ENCODE results near the gene AFP. TPM values are rescaled to one million over a fixed set of nuclear protein-coding genes. Genes with fewer than 3 reads are reported as not detected.

AFP gene
- total RNA-seq, 1 donor from 2014 or later: 2.2 TPM

GRCh38 chr4:73436674-73437557 is 895 bp downstream of the AFP start:
- no peak for DNase-seq (ENCODE audit: low read depth)
- no peak for TF ChIP-seq CTCF (conservative IDR thresholded peaks at IDR 0.05; ENCODE audit: low read depth, low read length)
- H3K4me3 ChIP-seq (ENCODE audit: low read depth, low read length): no peak overlapping the region

- no peak for TF ChIP-seq CTCF (conservative IDR thresholded peaks at IDR 0.05; ENCODE audit: low read depth, low read length)
These were observed 1.5 kb downstream of the AFP start for GRCh38 chr4:73437558-73437956.

GRCh38 chr4:73438048-73438447 is 2.0 kb downstream of the AFP start:
- no peak for TF ChIP-seq CTCF (conservative IDR thresholded peaks at IDR 0.05; ENCODE audit: low read depth, low read length)
- no peak for DNase-seq (ENCODE audit: low read depth)
- no peak overlapping the region for H3K4me3 ChIP-seq (ENCODE audit: low read depth, low read length)

More at GRCh38 chr4:73437558-73437956, 1.5 kb downstream of the AFP start:
- H3K4me3 ChIP-seq (ENCODE audit: low read depth, low read length): no peak overlapping the region
- DNase-seq (ENCODE audit: low read depth): no peak

GRCh38 chr4:73438582-73439215 is 2.7 kb downstream of the AFP start:
- no peak for DNase-seq (ENCODE audit: low read depth)
- TF ChIP-seq CTCF (conservative IDR thresholded peaks at IDR 0.05; ENCODE audit: low read depth, low read length): no peak
- no peak overlapping the region for H3K4me3 ChIP-seq (ENCODE audit: low read depth, low read length)

GRCh38 chr4:73439445-73439844 is 3.4 kb downstream of the AFP start:
- no peak overlapping the region for H3K4me3 ChIP-seq (ENCODE audit: low read depth, low read length)
- TF ChIP-seq CTCF (conservative IDR thresholded peaks at IDR 0.05; ENCODE audit: low read depth, low read length): no peak
- no peak for DNase-seq (ENCODE audit: low read depth)

- no peak overlapping the region for H3K4me3 ChIP-seq (ENCODE audit: low read depth, low read length)
- no peak for DNase-seq (ENCODE audit: low read depth)
- TF ChIP-seq CTCF (conservative IDR thresholded peaks at IDR 0.05; ENCODE audit: low read depth, low read length): no peak
These were observed 4.0 kb downstream of the AFP start for GRCh38 chr4:73439991-73440390.

Measured in epithelial cell of proximal tubule (primary cell).